Fibroblast of lung (primary cell): Measurements from ENCODE around the gene STX12.

Experiments
- CTCF ChIP-seq, 2 donors: IDR thresholded peaks in 1 of 2; conservative IDR thresholded peaks in 1 of 2; 1 replicate in 1 of 2; 2 replicates in 1 of 2; pipeline ENCODE4 v1.5.1; 2011 to 2012; ENCODE audit warnings: low read length in 2 of 2, control low read depth in 1 of 2, inconsistent platforms in 1 of 2, low read depth in 1 of 2, mild to moderate bottlenecking in 1 of 2
- EZH2 ChIP-seq: IDR thresholded peaks from 2 replicates; pipeline ENCODE4 v1.5.1; 2012; ENCODE audit warnings: low read length, control low read depth, mild to moderate bottlenecking; ENCODE audit errors: missing control alignments

- TF ChIP-seq CTCF (conservative IDR thresholded peaks at IDR 0.05 in 1 of 2, IDR thresholded peaks at IDR 0.05 in 1 of 2; ENCODE audit: low read depth in 1 of 2, low read length in 2 of 2) (no peak), EZH2 (no peak)
Observed at GRCh38 chr1:27831568-27832410, 58.8 kb downstream of the STX12 start.
